GM19372 (cell line): ENCODE measurements around the gene MAP3K6.
"Not testable (repeated sequence)": the region's sequence is repeated elsewhere in the genome, so short reads cannot be mapped to it uniquely, and the experiment has no call there.

Experiments used
- ATAC-seq: cut with Tn5 transposase; IDR thresholded peaks from one replicate; pipeline ENCODE4 v1.9.1; 2021; ENCODE audit warnings: mild to moderate bottlenecking, low read depth, moderate library complexity; ENCODE audit not compliant: unreplicated experiment

MAP3K6 gene

GRCh38 chr1:27366411-27367159, at the start of gene MAP3K6:
Gene MAP3K6, minus strand, starts transcription at chr1:27366961. Its CDS starts 364 bp downstream, at chr1:27366597.
- ATAC-seq: no peak

- no peak for ATAC-seq
These were observed 47.3 kb upstream of the MAP3K6 start for GRCh38 chr1:27414091-27414490.

- no peak for ATAC-seq
These were observed 46.2 kb upstream of the MAP3K6 start for GRCh38 chr1:27413004-27413403.

GRCh38 chr1:27412502-27412901, 45.7 kb upstream of the MAP3K6 start:
- no peak for ATAC-seq

- no peak for ATAC-seq
These were observed 43.9 kb upstream of the MAP3K6 start for GRCh38 chr1:27410709-27411108.

- no peak for ATAC-seq
These were observed 42.9 kb upstream of the MAP3K6 start for GRCh38 chr1:27409669-27410068.

GRCh38 chr1:27408151-27408550, 41.4 kb upstream of the MAP3K6 start:
- no peak for ATAC-seq

- not testable (repeated sequence) for ATAC-seq
These were observed 40.0 kb upstream of the MAP3K6 start for GRCh38 chr1:27406791-27407190.

- no peak for ATAC-seq
These were observed 39.6 kb upstream of the MAP3K6 start for GRCh38 chr1:27406362-27406680.

- not testable (repeated sequence) for ATAC-seq
These were observed 39.0 kb upstream of the MAP3K6 start for GRCh38 chr1:27405598-27406361.

- no peak for ATAC-seq
These were observed 38.3 kb upstream of the MAP3K6 start for GRCh38 chr1:27405074-27405473.

- no peak for ATAC-seq
These were observed 37.2 kb upstream of the MAP3K6 start for GRCh38 chr1:27403931-27404330.

GRCh38 chr1:27403065-27403726, 36.4 kb upstream of the MAP3K6 start:
- ATAC-seq: no peak

GRCh38 chr1:27402349-27402754, 35.6 kb upstream of the MAP3K6 start:
- ATAC-seq: no peak

- no peak for ATAC-seq
These were observed 34.2 kb upstream of the MAP3K6 start for GRCh38 chr1:27400963-27401341.

GRCh38 chr1:27400082-27400962, 33.6 kb upstream of the MAP3K6 start:
- no peak for ATAC-seq

- no peak for ATAC-seq
These were observed 32.7 kb upstream of the MAP3K6 start for GRCh38 chr1:27399251-27400025.

GRCh38 chr1:27398405-27399149, 31.8 kb upstream of the MAP3K6 start:
- no peak for ATAC-seq

GRCh38 chr1:27397749-27398148, 31.0 kb upstream of the MAP3K6 start:
- no peak for ATAC-seq
